Nephron progenitor cell (in vitro differentiated cells): ENCODE measurements around the gene NDUFA3.
A peak's percentile ranks its signal among the peaks of the same experiment; 100 is the strongest.

ENCODE experiments used
- DNase-seq: peaks from one replicate; pipeline ENCODE4 v3.0.0; 2021
- H3K27ac Mint-ChIP-seq: 2 replicates; pipeline ENCODE4 v1.8.0; 2021; ENCODE audit warnings: mild to moderate bottlenecking, moderate library complexity, mixed read lengths
- H3K27me3 Mint-ChIP-seq: 2 replicates; pipeline ENCODE4 v1.8.0; 2021; ENCODE audit warnings: mild to moderate bottlenecking, low read depth, mixed read lengths; ENCODE audit not compliant: poor library complexity
- H3K36me3 Mint-ChIP-seq: 2 replicates; pipeline ENCODE4 v1.8.0; 2021; ENCODE audit warnings: low read depth, mixed read lengths
- H3K4me1 Mint-ChIP-seq: 2 replicates; pipeline ENCODE4 v1.8.0; 2021; ENCODE audit warnings: mixed read lengths
- H3K4me3 Mint-ChIP-seq: 2 replicates; pipeline ENCODE4 v1.8.0; 2021; ENCODE audit warnings: mild to moderate bottlenecking, moderate library complexity, mixed read lengths
- H3K9me3 Mint-ChIP-seq: 2 replicates; pipeline ENCODE4 v1.8.0; 2021; ENCODE audit warnings: mild to moderate bottlenecking, moderate library complexity, mixed read lengths
- TF ChIP-seq, protein P1 (sequence below): fragments of 200-600 bp; sonication (generic); IDR thresholded peaks from 2 replicates; pipeline ENCODE4 v1.5.0; 2021; ENCODE audit warnings: antibody characterized with exemption

Gene NDUFA3

DNA sequence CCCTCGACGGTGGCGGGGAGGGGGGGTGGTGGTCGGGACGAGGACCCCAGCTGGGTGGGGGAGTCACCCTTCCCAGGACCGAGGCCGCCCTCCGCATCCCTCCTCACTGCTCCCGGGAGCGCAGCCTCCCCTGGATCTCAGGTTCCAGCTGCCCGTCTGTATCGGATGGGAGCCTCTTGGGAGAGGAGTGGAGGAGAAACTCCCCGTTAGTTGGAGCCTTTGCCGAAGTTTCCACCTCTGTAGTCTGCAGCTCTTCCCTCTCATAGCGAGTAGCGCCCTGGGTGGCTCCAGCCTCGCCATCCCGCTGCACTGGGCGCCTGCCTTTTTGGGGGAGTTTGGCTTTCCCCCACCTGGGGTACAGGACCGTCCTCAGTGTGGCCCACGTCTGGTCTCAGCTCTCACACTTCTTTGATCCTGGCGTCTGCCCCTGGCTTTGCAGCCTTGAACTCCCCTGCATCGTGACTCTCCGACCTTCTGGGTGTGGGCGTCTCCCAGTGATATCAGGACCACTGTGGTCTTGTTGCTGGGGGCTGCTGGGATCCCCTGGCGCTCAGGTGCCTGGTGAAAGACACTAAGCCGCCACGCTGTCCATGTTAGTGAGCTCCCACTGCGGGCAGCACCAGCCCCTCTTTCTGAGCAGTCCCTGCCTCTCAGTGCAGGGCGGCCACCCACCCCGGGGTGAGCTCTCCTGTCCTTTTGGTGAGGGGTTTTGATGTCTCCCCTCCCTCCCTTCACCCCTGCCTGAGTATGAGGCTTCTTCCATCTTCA lies 36.0 kb downstream of the NDUFA3 start:
- H3K27ac Mint-ChIP-seq: peak overlapping the region; percentile 96

DNA sequence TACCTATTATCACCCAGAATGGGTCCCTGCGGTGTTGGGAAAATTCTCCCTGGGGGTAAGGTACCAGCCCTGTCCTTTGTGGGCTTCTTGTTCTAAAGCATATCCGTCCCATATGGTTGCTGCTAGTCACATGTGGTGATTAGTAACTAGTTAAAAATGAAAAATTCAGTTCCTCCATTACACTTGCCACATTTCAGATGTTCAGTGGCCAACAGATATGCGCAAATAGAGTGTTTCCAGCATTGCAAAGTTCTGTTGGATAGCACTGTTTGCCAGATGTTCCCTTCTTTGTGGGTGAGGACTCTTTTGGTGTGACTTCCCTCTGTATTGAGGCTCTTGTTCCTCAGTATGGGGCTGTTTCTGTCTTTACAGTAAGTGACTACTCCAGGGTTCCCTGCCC lies 38.7 kb downstream of the NDUFA3 start:
- Mint-ChIP-seq H3K4me3 (no peak overlapping the region), H3K9me3 (no peaks in the 10 kb centered on the region), H3K27ac (no peak overlapping the region), H3K27me3 (no peaks in the 10 kb centered on the region), H3K4me1 (peaks cover 40% of the 10 kb centered on the region), H3K36me3 (peaks cover 44% of the 10 kb centered on the region)
- no peak for DNase-seq
- TF ChIP-seq, protein P1, sequence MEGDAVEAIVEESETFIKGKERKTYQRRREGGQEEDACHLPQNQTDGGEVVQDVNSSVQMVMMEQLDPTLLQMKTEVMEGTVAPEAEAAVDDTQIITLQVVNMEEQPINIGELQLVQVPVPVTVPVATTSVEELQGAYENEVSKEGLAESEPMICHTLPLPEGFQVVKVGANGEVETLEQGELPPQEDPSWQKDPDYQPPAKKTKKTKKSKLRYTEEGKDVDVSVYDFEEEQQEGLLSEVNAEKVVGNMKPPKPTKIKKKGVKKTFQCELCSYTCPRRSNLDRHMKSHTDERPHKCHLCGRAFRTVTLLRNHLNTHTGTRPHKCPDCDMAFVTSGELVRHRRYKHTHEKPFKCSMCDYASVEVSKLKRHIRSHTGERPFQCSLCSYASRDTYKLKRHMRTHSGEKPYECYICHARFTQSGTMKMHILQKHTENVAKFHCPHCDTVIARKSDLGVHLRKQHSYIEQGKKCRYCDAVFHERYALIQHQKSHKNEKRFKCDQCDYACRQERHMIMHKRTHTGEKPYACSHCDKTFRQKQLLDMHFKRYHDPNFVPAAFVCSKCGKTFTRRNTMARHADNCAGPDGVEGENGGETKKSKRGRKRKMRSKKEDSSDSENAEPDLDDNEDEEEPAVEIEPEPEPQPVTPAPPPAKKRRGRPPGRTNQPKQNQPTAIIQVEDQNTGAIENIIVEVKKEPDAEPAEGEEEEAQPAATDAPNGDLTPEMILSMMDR: no peak

More for the DNA sequence above, 36.0 kb downstream of the NDUFA3 start:
- Mint-ChIP-seq H3K9me3 (peaks cover 6% of the 10 kb centered on the region), H3K4me3 (peak overlapping the region; percentile 92), H3K36me3 (peaks cover 27% of the 10 kb centered on the region), H3K4me1 (peaks cover 55% of the 10 kb centered on the region), H3K27me3 (peaks cover 3% of the 10 kb centered on the region)
- peak; percentile 20 for DNase-seq
- TF ChIP-seq, protein P1: no peak

DNA sequence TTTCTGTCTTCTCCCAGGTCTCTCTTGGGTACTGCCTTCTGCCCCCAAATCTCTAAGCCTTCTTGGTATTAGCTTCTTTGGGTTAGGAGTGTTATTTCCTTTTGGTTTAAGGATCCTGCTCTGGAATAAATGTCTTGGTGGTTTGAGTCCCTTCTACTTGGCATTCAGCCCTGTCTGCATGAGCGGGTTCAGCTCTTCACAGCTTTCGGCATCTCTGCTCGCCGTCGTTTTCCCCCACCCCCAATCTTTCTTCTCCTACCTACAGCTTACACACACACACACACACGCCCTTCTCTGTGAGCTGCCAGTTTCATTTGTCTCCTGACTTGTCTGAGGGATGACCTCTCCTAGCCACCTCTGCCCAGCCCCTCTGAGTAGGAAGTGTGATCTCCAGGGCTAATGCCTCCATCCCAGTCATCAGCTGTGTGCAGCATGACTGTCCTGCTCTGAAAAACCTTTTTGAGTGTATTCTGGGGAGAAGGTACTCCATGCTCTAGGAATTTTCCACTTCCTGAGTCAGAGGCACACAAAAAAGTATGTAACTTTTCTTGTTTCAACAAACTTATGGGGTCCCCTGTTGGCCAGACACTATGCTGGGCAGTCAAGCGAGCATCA lies 39.6 kb downstream of the NDUFA3 start:
- TF ChIP-seq, protein P1: no peak
- Mint-ChIP-seq H3K27ac (peak overlapping the region; percentile 91), H3K4me1 (peaks cover 34% of the 10 kb centered on the region), H3K27me3 (no peaks in the 10 kb centered on the region), H3K9me3 (no peaks in the 10 kb centered on the region), H3K36me3 (peaks cover 51% of the 10 kb centered on the region), H3K4me3 (no peak overlapping the region)
- no peak for DNase-seq

DNA sequence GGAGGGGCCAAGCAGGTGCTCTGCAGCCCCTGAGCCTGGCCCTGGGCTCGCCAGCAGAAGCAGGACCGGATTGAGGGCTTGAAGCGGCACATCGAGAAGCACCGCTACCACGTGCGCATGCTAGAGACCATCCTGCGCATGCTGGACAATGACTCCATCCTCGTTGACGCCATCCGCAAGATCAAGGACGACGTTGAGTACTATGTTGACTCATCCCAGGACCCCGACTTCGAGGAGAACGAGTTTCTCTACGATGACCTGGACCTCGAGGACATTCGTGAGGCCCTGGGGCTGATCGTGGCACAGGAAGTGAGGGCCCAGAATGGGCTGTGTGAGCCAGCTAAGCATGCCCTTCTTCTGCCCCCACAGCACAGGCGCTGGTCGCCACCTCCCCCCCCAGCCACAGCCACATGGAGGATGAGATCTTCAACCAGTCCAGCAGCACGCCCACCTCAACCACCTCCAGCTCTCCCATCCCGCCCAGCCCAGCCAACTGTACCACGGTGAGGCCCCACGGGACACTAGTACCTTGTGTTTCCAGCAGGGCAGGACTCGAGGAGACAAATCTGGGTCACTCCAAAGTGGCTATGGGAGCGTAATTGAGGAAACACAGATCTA lies 43.0 kb downstream of the NDUFA3 start:
- Mint-ChIP-seq H3K27me3 (peaks cover 3% of the 10 kb centered on the region), H3K36me3 (peaks cover 64% of the 10 kb centered on the region), H3K4me1 (peaks cover 12% of the 10 kb centered on the region), H3K27ac (peak overlapping the region; percentile 32), H3K4me3 (no peak overlapping the region), H3K9me3 (no peaks in the 10 kb centered on the region)
- TF ChIP-seq, protein P1: no peak
- DNase-seq: no peak

DNA sequence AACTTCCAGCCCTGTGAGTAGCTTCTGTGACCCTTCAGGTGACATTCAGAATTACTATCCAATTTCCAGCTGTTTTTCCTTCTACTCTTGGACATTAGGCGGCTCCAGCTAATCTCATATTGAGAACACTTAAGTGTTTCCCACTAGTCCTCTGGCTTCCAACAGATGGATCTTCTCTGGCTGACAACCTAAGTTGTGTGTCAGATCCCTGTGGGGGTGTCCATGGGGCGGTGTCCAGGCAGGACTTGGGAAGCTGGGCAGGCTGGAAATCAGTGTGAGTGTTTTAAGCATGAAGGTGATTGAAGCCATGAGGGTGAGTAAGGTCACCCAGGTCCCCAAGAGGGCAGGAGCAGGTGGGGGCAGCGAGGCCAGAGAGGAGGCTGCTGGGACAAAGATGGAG lies 45.0 kb downstream of the NDUFA3 start:
- DNase-seq: no peak
- H3K9me3 Mint-ChIP-seq: no peaks in the 10 kb centered on the region
- peaks cover 59% of the 10 kb centered on the region for H3K36me3 Mint-ChIP-seq
- TF ChIP-seq, protein P1: no peak
- H3K4me1 Mint-ChIP-seq: no peaks in the 10 kb centered on the region
- H3K27ac Mint-ChIP-seq: no peak overlapping the region
- H3K4me3 Mint-ChIP-seq: no peak overlapping the region
- H3K27me3 Mint-ChIP-seq: peaks cover 3% of the 10 kb centered on the region
